Stimulated activated CD4-positive, alpha-beta T cell treated with anti-CD3 and anti-CD28 coated beads, Interleukin-12 subunit alpha, Interleukin-12 subunit beta, amount 100 ng/mL, for 4 hours (primary cell): ENCODE data around the gene IP6K3.

Source experiments
- DNase-seq: peaks from one replicate; pipeline ENCODE4 v3.0.0-alpha.2; 2020

Gene IP6K3

DNA sequence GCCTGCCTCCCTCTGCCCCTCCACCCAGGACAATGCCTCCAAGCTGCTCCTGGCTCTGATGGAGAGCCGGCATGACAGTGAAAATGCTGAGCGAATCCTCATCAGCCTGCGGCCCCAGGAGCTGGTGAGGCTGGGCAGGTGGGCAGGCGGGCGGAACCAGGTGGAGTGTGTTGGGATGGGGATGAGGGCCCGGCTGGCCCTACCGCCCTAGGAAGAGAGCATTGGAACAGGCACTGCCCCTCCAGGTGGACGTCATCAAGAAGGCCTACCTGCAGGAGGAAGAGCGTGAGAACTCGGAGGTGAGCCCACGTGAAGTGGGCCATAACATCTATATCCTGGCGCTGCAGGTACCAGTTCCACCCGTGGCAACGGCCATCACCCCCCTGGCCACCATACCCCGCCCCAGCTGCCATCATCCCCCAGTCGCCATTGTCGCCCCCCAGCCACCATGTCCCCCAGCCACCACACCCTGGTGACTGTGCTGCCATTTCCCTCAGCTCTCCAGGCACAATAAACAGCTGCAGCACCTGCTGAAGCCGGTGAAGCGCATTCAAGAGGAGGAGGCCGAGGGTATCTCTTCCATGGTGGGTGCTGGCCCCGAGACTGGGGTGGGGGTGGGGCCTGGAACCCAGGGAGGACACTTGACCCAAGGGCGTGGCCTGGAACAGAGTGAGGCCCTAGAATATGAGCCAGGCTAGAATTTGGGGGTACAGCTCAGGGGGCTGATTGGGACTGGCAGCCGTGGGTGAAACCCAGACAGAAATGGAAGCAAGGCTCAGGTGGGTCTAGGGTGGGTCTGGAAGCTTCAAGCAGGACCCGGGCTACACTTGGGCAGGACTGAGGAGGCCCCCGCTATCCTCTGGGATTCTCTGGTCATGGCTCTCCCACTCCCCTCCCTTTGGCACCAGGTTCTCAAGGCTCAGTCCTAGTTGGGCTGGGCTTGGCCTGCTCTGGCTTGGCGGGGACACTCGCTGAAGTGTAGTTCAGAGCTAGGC lies 59.4 kb downstream of the IP6K3 start:
- DNase-seq, result no peak

DNA sequence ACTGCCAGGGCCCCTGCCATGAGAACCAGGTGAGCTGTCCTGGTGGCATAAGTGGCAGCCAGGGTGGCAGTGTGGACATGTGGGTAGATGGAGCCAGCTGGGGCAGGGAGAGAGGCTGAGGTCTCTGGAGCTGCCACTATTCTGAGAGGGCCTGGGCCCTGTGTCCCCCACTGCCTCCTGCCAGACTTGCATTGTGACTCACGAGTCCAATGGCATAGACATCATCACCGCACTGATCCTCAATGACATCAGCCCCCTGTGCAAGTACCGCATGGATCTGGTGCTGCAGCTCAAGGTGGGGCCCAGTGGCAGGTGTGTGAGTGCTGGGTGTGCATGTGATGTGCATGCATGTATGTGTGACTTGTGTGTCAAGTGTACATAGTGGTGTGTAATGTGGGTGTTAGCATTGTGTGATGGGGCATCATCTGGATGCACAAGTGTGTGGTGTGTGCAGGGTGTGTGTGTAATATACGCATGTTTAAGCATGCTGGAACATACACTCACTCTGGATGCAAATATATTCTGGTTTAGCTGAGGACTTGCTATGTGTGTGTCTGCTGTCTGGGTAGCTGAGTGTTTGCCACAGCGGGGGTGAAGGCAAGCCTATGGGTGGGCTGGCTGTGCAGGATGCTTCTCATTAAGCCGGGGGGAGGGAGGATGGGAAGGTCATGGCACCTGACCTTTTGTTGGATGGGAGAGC lies 60.3 kb downstream of the IP6K3 start:
- no peak for DNase-seq

- DNase-seq, result no peak
Measured at GRCh38 chr6:33685411-33686224, 61.1 kb downstream of the IP6K3 start.

GRCh38 chr6:33684983-33685382 lies 61.7 kb downstream of the IP6K3 start:
- DNase-seq, result no peak

DNA sequence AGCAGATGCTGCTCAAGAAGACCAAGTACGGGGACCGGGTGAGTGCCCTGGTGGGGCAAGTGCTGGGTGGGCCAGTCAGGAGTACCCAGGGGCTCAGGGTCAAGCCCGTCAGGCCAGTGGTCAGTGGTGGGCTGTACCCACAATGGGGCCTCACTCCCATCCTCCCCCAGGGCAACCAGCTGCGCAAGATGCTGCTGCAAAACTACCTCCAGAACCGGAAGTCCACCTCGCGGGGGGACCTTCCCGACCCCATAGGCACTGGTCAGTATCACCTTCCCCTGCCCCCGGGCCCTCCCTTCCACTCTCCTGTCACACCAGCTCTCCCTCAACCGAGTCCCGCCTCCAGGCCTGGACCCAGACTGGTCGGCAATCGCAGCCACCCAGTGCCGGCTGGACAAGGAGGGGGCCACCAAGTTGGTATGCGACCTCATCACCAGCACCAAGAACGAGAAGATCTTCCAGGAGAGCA lies 62.2 kb downstream of the IP6K3 start:
- no peak for DNase-seq

GRCh38 chr6:33683576-33684427 lies 62.9 kb downstream of the IP6K3 start:
- no peak for DNase-seq

DNA sequence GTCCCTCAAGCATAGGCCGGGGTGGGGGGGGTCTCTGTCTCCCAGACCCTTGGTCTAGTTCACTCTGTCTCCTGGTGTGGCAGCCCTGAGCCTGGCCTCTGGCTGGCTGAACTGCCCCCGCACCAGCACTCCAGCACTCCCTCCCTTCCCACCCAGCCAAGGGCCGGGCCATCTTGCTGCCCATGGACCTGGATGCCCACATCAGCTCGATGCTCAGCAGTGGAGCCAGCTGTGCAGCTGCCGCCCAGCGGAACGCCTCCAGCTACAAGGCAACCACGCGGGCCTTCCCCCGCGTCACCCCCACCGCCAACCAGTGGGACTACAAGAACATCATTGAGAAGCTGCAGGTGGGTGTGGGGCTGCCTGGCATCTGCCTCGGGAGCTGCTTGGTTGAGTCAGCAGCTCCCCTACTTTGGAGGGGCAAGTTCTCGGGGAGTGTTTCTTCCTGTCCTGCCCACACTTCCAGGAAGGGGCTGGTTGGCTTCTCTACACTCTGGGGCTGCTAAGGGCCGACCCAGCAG lies 63.6 kb downstream of the IP6K3 start:
- DNase-seq, result peak; percentile 40

- no peak for DNase-seq
Measured at GRCh38 chr6:33682341-33682740, 64.4 kb downstream of the IP6K3 start.

DNA sequence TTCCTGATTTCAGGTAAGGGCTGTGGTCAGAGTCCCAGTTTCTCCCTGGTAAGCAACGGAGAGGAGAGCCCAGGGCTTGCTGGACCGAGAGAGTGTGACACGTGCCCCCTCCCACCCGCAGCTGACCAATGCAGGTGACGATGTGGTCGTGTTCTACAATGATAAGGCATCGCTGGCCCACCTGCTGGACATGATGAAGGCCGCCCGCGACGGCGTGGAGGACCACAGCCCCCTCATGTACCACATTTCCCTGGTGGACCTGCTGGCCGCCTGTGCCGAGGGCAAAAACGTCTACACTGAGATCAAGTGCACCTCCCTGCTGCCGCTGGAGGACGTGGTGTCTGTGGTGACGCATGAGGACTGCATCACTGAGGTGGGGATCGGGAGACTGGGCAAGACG lies 66.9 kb downstream of the IP6K3 start:
- DNase-seq, result no peak

- no peak for DNase-seq
Measured at GRCh38 chr6:33678932-33679490, 67.7 kb downstream of the IP6K3 start.

GRCh38 chr6:33678233-33678931 lies 68.3 kb downstream of the IP6K3 start:
- DNase-seq, result no peak

- DNase-seq, result no peak
Measured at GRCh38 chr6:33677689-33678088, 69.0 kb downstream of the IP6K3 start.

DNA sequence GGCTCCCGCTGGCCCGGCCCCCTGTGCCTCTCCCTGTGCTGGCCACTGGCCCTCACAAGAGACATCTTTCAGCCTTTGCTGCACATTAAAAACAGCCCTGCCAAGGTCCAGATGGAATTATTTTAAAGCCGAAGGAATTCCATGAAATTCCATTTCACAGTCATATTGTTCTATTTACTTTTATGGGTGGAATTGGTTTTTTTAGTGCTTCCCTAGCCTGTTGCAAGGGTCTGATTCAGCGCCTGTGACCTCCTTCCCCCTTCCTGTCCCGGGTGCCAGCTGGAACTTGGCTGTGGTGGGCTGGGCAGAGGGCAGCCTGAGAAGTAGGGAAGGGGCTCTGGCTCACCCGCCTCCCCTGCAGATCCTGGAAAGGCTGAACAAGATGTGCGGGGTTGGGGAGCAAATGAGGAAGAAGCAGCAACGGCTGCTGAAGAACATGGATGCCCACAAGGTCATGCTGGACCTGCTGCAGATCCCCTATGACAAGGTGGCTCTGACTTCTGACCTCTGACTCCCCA lies 69.5 kb downstream of the IP6K3 start:
- no peak for DNase-seq

- no peak for DNase-seq
Measured at GRCh38 chr6:33676416-33677142, 70.1 kb downstream of the IP6K3 start.

DNA sequence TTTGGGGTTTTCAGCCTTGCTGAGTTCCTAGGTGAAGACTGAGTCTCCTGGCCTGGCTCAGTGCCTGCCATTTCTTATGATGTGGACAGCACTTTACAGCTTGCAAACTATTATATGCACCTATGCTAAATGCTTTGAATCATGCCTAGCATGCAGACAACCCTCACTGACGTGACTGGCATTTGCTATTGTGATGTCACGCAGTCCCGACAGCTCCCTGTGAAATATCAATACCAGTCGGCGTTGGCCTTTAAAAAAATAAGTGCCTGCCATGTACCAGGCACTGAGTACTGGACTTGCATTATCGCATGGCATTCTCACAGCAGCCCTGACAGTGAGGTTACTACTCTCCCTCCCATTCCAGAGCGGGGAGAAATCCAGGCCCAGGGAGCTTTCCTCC lies 70.7 kb downstream of the IP6K3 start:
- no peak for DNase-seq

- no peak for DNase-seq
Measured at GRCh38 chr6:33673851-33674250, 72.9 kb downstream of the IP6K3 start.

DNA sequence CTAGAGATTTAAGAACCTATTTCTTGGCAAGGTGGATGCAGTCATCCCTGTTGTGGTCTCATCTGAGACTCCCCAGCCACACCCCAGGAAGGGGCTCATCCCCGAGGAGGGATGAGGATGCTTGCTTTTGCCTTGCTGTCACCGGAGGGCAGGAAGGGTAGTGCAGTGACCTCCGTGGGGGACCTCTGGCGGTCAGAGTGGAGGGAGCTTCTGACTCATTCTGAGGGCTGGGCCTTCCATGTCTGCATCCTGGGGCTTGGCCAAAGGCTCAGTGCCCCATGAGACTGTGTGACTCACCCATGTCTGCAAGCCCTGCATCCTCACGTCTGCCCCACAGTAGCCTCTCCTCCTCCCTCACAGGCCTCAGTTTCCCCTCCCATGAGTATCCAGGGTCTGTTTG lies 73.9 kb downstream of the IP6K3 start:
- DNase-seq, result no peak

DNA sequence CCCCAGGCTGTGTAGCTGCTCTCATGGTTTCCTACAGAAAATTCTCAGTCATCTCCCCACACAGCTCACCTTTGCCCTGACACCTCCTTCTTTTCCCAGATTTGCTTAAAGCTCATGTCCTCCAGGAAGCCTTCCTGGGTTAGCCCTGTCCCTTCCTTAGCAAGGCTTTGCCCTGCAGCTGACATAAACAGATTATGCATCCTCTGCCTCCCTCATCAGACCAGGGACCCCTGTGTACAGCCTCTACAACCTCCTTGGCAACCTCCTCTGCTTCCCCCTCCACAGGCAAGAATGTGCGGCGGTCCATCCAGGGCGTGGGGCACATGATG lies 75.0 kb downstream of the IP6K3 start:
- no peak for DNase-seq
